ENCODE measurements around the gene CEACAM19.
"Not testable (repeated sequence)": the region's sequence is repeated elsewhere in the genome, so short reads cannot be mapped to it uniquely, and the experiment has no call there.

Gene CEACAM19

DNA sequence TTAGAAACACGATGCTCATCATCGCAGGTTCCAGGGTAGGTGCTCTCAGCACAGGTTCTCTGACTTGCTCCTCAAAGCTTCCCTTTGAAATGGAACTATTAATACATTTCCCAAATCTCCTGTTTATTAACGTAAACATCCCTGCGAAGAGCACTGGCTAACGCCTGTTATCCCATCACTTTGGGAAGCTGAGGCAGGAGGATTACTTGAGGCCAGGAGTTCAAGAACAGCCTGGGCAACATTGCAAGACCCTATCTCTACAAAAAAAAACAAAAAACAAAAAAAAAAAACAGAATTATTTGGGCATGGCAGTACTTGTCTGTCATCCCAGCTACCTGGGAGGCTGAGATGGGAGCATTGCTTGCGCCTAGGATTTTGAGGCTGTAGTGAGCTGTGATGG, 46.3 kb downstream of the CEACAM19 start:
- H3K27me3 ChIP-seq (ENCODE audit: insufficient read depth, low read length), result no peaks in the 10 kb centered on the region

DNA sequence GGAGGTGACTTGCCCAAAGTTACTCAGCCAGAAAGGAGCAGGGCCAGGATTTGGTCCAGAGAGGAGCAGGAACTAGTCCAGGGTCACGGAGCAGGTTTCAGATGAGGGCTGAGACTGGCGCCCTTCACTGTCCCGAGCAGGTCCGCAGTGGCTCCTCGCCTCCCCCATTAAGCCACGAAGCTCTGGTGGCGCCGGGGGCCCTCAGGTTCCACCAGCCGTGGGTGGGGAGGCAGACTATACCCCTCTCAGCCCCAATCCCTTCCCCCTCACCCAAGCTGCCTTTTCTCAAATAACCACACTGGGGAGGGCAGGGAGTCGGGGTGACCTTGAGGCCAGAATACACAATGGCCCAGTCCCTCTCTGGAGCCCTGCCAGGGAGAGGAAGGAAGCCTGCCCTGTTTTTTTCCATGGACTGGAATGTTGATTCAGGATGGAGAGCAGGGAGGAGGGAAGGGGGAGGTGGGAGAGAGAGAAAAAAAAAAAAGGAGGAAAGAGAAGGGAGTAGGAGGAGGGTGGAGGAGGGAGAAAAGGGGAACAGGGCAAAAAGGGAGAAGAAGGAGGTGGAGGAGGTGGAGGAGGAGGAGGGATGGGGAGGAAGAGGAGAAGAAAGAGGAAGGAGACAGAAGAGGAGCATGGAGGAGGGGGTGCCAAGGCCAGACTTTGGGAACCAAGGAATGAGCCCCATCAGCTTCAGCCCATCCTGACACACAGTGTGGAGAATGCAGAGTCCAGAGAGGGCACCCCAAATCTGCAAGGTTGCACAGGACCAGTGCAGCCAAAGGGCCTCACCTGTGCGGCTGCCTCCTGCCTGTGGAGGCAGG, 47.4 kb downstream of the CEACAM19 start:
- no peaks in the 10 kb centered on the region for H3K36me3 ChIP-seq (ENCODE audit: insufficient read depth, low read length)
- no peak overlapping the region for H3K4me3 ChIP-seq (ENCODE audit: low read depth, low read length)
- no peak overlapping the region for H3K27ac ChIP-seq (ENCODE audit: low read depth, low read length)
- no peaks in the 10 kb centered on the region for H3K27me3 ChIP-seq (ENCODE audit: insufficient read depth, low read length)
- peaks cover 9% of the 10 kb centered on the region for H3K4me1 ChIP-seq (ENCODE audit: control insufficient read depth, insufficient read depth, low read length, unreplicated experiment)
- no peaks in the 10 kb centered on the region for H3K79me2 ChIP-seq (ENCODE audit: control insufficient read depth, insufficient read depth, low read length, unreplicated experiment)
- H2AFZ ChIP-seq (ENCODE audit: low read length, unreplicated experiment), result no peak overlapping the region

More for the DNA sequence above, 46.3 kb downstream of the CEACAM19 start:
- no peak overlapping the region for H3K4me3 ChIP-seq (ENCODE audit: low read depth, low read length)
- no peaks in the 10 kb centered on the region for H3K36me3 ChIP-seq (ENCODE audit: insufficient read depth, low read length)
- no peak overlapping the region for H3K27ac ChIP-seq (ENCODE audit: low read depth, low read length)
- H2AFZ ChIP-seq (ENCODE audit: low read length, unreplicated experiment), result no peak overlapping the region
- H3K79me2 ChIP-seq (ENCODE audit: control insufficient read depth, insufficient read depth, low read length, unreplicated experiment), result no peaks in the 10 kb centered on the region
- H3K4me1 ChIP-seq (ENCODE audit: control insufficient read depth, insufficient read depth, low read length, unreplicated experiment), result peaks cover 9% of the 10 kb centered on the region

DNA sequence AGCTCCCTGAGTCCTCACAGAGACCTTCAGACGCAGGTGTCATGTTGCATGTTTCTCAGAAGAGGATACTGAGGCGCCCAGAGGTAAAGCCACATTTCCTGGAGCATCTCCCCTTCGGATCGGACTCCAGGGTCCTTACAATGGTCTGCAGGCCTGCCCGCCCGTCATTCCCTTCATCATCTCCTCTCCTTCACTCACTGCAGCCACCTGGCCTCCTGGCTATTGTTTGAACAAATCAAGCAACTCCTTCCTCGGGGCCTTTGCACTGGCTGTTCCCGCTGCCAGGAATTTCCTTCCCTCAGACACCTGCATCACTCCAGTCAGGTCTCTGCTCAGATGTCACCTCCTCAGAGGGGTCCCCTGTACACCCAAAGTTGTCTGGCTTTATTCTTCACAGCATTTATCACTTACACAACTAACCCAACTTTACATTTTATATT, 48.0 kb downstream of the CEACAM19 start:
- H3K4me3 ChIP-seq (ENCODE audit: low read depth, low read length), result no peak overlapping the region
- H2AFZ ChIP-seq (ENCODE audit: low read length, unreplicated experiment), result no peak overlapping the region
- no peaks in the 10 kb centered on the region for H3K36me3 ChIP-seq (ENCODE audit: insufficient read depth, low read length)
- no peaks in the 10 kb centered on the region for H3K79me2 ChIP-seq (ENCODE audit: control insufficient read depth, insufficient read depth, low read length, unreplicated experiment)
- H3K27me3 ChIP-seq (ENCODE audit: insufficient read depth, low read length), result no peaks in the 10 kb centered on the region
- H3K4me1 ChIP-seq (ENCODE audit: control insufficient read depth, insufficient read depth, low read length, unreplicated experiment), result peaks cover 13% of the 10 kb centered on the region
- no peak overlapping the region for H3K27ac ChIP-seq (ENCODE audit: low read depth, low read length)

DNA sequence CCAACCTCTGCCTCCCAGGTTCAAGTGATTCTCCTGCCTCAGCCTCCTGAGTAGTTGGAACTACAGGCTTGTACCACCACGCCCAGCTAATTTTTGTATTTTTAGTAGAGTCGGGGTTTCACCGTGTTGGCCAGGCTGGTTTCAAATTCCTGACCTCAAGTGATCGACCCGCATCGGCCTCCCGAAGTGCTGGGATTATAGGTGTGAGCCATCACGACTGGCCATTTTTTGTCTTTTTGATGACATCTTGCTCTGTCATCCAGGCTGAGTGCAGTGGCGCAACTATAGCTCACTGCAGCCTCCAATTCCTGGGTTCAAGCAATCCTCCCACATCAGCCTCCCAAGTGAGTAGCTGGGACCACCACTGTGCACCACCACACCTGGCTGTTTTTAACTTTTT, 49.1 kb downstream of the CEACAM19 start:
- H2AFZ ChIP-seq (ENCODE audit: low read length, unreplicated experiment); H3K79me2 ChIP-seq (ENCODE audit: control insufficient read depth, insufficient read depth, low read length, unreplicated experiment); H3K27ac ChIP-seq (ENCODE audit: low read depth, low read length); H3K4me3 ChIP-seq (ENCODE audit: low read depth, low read length); H3K27me3 ChIP-seq (ENCODE audit: insufficient read depth, low read length); H3K36me3 ChIP-seq (ENCODE audit: insufficient read depth, low read length): not testable (repeated sequence)
- peaks cover 20% of the 10 kb centered on the region for H3K4me1 ChIP-seq (ENCODE audit: control insufficient read depth, insufficient read depth, low read length, unreplicated experiment)

DNA sequence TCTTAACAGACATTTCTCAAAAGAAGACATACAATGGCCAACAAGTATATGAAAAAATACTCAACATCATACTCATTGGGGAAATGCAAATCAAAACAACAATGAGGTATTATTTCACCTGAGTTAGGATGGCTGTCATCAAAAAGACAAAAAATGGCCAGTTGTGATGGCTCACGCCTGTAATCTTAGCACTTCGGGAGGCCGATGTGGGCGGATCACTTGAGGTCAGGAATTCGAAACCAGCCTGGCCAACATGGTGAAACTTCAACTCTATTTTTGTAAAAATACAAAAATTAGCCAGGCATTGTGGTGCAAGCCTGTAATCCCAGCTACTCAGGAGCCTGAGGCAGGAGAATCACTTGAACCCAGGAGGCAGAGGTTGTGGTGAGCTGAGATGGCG, 49.7 kb downstream of the CEACAM19 start:
- Histone ChIP-seq H3K79me2 (ENCODE audit: control insufficient read depth, insufficient read depth, low read length, unreplicated experiment) (no peaks in the 10 kb centered on the region), H3K36me3 (ENCODE audit: insufficient read depth, low read length) (no peaks in the 10 kb centered on the region), H3K27me3 (ENCODE audit: insufficient read depth, low read length) (no peaks in the 10 kb centered on the region), H3K4me3 (ENCODE audit: low read depth, low read length) (no peak overlapping the region), H3K27ac (ENCODE audit: low read depth, low read length) (no peak overlapping the region), H3K4me1 (ENCODE audit: control insufficient read depth, insufficient read depth, low read length, unreplicated experiment) (peaks cover 20% of the 10 kb centered on the region), H2AFZ (ENCODE audit: low read length, unreplicated experiment) (no peak overlapping the region)

DNA sequence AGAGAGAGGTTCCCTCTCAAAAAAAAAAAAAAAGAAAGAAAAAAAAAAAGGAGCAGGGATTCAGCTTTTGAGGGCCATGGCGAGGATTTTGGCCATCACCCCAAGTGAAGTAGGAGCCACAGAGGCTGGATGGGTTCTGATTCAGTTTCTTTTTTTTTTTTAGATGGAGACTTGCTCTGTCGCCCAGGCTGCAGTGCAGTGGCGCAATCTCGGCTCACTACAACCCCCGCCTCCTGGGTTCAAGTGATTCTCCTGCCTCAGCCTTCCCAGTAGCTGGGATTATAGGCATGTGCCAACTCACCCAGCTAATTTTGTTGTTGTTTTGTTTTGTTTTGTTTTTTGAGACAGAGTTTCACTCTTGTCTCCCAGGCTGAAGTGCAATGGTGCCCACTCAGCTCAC, 50.1 kb downstream of the CEACAM19 start:
- H3K4me3 ChIP-seq (ENCODE audit: low read depth, low read length); H3K79me2 ChIP-seq (ENCODE audit: control insufficient read depth, insufficient read depth, low read length, unreplicated experiment); H3K27ac ChIP-seq (ENCODE audit: low read depth, low read length); H3K36me3 ChIP-seq (ENCODE audit: insufficient read depth, low read length); H2AFZ ChIP-seq (ENCODE audit: low read length, unreplicated experiment); H3K27me3 ChIP-seq (ENCODE audit: insufficient read depth, low read length): not testable (repeated sequence)
- peaks cover 20% of the 10 kb centered on the region for H3K4me1 ChIP-seq (ENCODE audit: control insufficient read depth, insufficient read depth, low read length, unreplicated experiment)

DNA sequence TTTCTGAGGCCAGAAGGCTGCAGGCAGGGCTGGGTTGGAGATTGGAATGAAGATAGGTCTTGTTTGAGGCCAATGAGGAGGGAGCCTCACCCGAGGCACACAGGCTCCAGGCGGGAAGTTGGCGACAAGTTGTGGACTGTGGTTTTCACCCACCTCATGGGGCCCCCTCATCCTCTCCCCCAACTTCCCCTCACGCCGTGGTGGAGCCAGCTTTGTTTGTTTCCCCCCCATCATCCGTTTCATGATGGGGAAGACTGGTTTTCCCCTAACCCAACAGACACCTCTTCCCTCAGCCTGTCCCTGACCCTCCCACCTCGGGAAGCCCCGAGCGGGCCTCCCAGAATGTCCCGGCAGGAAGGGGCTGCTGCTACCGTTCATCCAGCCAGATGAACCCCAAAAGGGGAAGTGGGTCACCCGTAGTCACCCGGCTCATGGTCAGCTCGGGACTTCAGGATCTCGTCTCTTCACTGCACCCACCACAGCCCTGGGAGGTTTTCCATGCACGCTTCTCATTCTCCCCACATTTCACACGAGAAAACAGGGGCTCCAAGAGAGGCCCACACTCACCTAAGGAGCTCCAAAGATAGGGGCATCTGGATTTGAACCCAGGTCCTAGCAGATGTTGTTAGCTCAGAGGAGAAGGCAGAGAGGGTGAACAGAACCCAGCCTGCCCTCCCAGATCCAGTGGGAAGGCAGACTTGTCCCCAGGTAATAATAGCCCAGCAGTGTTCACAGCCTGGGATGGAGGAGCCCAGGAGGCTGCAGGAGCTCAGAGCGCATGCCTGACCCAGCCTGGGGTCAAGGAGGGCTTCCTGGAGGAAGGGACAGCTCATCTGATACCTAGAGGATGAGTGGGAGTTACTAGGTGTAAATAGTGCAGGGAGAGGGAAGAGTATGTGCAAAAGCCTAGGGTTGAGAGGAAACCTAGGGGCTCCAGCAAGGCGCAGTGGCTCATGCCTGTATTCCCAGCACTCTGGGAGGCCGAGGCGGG, 51.1 kb downstream of the CEACAM19 start:
- Histone ChIP-seq H3K27me3 (ENCODE audit: insufficient read depth, low read length) (no peaks in the 10 kb centered on the region), H3K79me2 (ENCODE audit: control insufficient read depth, insufficient read depth, low read length, unreplicated experiment) (no peaks in the 10 kb centered on the region), H3K4me1 (ENCODE audit: control insufficient read depth, insufficient read depth, low read length, unreplicated experiment) (peaks cover 20% of the 10 kb centered on the region), H3K36me3 (ENCODE audit: insufficient read depth, low read length) (no peaks in the 10 kb centered on the region), H3K27ac (ENCODE audit: low read depth, low read length) (no peak overlapping the region), H3K4me3 (ENCODE audit: low read depth, low read length) (no peak overlapping the region), H2AFZ (ENCODE audit: low read length, unreplicated experiment) (no peak overlapping the region)

DNA sequence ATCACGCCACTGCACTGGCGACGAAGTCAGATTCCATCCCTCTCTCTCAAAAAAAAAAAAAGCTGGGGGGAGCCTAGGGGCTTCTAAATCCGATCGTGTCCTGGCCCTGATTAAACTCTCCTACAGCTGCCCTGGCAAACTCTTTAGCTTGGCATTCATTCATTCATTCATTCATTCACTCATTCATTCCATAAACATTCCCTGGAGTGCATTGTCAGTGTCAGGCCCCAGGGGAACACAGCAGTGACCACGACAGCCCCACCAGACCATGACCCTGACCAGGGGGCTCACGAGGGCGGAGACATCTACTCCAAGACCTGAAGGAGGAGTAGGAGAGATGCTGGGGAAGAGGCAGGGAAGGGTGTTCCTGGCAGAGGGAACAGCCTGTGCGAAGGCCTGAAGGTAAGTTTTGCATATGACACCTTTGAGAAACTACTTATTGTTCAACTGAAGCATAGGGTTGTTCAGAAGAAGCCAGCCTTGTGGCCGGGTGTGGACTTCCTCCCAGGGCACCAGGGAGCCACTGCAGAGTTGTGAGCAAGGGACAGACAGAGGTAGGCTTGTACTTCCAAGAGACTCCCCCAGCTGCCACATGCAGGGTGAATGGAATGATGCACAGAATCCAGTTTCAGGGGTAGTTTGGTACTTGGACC, 52.1 kb downstream of the CEACAM19 start:
- no peaks in the 10 kb centered on the region for H3K79me2 ChIP-seq (ENCODE audit: control insufficient read depth, insufficient read depth, low read length, unreplicated experiment)
- H3K27me3 ChIP-seq (ENCODE audit: insufficient read depth, low read length), result no peaks in the 10 kb centered on the region
- no peak overlapping the region for H2AFZ ChIP-seq (ENCODE audit: low read length, unreplicated experiment)
- H3K4me3 ChIP-seq (ENCODE audit: low read depth, low read length), result no peak overlapping the region
- H3K27ac ChIP-seq (ENCODE audit: low read depth, low read length), result no peak overlapping the region
- no peaks in the 10 kb centered on the region for H3K36me3 ChIP-seq (ENCODE audit: insufficient read depth, low read length)
- peaks cover 19% of the 10 kb centered on the region for H3K4me1 ChIP-seq (ENCODE audit: control insufficient read depth, insufficient read depth, low read length, unreplicated experiment)

DNA sequence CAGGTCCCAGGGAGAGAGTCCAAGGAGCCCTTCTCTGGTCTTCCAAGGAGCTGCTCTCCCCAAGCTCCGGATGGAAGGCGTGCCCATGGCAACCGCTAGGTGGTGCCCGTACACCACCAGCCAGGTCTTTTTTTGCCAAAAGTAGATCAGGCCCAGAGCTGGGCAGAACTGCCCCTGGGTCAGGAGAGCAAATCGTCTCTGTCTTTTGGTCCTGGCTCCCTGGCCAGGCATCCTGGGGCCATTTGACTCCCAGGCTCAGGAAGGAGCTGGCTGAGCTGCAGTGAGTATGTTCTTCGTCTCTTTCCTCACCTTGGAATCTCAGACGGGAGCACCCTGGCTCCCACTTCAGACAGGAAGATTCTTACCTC, 52.7 kb downstream of the CEACAM19 start:
- H2AFZ ChIP-seq (ENCODE audit: low read length, unreplicated experiment), result no peak overlapping the region
- no peak overlapping the region for H3K4me3 ChIP-seq (ENCODE audit: low read depth, low read length)
- H3K27me3 ChIP-seq (ENCODE audit: insufficient read depth, low read length), result no peaks in the 10 kb centered on the region
- no peak overlapping the region for H3K27ac ChIP-seq (ENCODE audit: low read depth, low read length)
- peaks cover 14% of the 10 kb centered on the region for H3K4me1 ChIP-seq (ENCODE audit: control insufficient read depth, insufficient read depth, low read length, unreplicated experiment)
- no peaks in the 10 kb centered on the region for H3K36me3 ChIP-seq (ENCODE audit: insufficient read depth, low read length)
- H3K79me2 ChIP-seq (ENCODE audit: control insufficient read depth, insufficient read depth, low read length, unreplicated experiment), result no peaks in the 10 kb centered on the region

DNA sequence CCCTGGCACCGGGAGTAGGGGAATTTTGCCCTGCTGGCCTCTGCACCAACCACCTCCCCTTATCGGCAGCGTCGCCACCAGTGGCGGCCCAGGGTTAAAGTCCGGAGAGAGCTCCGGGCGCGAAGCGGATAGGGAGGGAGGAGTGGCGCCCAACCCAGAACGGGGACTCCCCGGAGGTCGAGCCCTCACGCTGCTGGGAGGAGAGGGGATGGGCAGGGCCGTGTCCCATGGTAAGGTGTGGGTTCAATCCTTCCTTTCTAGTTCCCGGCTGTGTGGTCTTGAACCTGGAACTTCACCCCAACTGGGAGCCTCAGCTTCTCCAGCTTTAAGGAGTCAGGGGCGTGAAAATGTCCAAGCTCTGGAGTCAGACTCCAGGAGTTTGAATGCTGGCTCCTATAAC, 54.0 kb downstream of the CEACAM19 start:
- Histone ChIP-seq H3K27me3 (ENCODE audit: insufficient read depth, low read length) (no peaks in the 10 kb centered on the region), H3K36me3 (ENCODE audit: insufficient read depth, low read length) (no peaks in the 10 kb centered on the region), H3K4me3 (ENCODE audit: low read depth, low read length) (0 out of 2 replicates have a peak overlapping the region, but pooled peaks have one; percentile 54), H3K79me2 (ENCODE audit: control insufficient read depth, insufficient read depth, low read length, unreplicated experiment) (no peaks in the 10 kb centered on the region), H3K27ac (ENCODE audit: low read depth, low read length) (no peak overlapping the region), H2AFZ (ENCODE audit: low read length, unreplicated experiment) (peak overlapping the region; percentile 21), H3K4me1 (ENCODE audit: control insufficient read depth, insufficient read depth, low read length, unreplicated experiment) (peaks cover 11% of the 10 kb centered on the region)

Data from ACC112 (cell line).